Transverse colon (tissue), 4 donors: ENCODE measurements around the gene IMMT.
"Not testable (repeated sequence)": the region's sequence is repeated elsewhere in the genome, so short reads cannot be mapped to it uniquely, and the experiment has no call there.

Source experiments
- EP300 ChIP-seq: sonication (generic); formaldehyde crosslinking; IDR thresholded peaks from one replicate; pipeline ENCODE4 v1.6.1; 2017; ENCODE audit warnings: antibody characterized with exemption, low read depth
- POLR2A ChIP-seq: fragments of 450-650 bp; IDR thresholded peaks from one replicate; pipeline ENCODE4 v1.6.1; 2016; ENCODE audit warnings: antibody characterized with exemption, mild to moderate bottlenecking, moderate library complexity
- POLR2AphosphoS5 ChIP-seq, 3 donors: sonication (generic); formaldehyde crosslinking; IDR thresholded peaks; one replicate each; pipeline ENCODE4 v1.6.1; 2016; ENCODE audit warnings: antibody characterized with exemption in 3 of 3
- TF ChIP-seq, protein P1 (sequence below), 5 experiments: fragments of 200-600 bp in 3 of 5; fragments of 450-650 bp in 2 of 5; sonication (generic) in 3 of 5; IDR thresholded peaks; 1 replicate in 2 of 5; 2 replicates in 3 of 5; pipeline ENCODE4 v1.5.1; 2016 to 2017; ENCODE audit warnings: antibody characterized with exemption in 5 of 5, inconsistent platforms in 3 of 5, mild to moderate bottlenecking in 2 of 5, moderate library complexity in 1 of 5

DNA sequence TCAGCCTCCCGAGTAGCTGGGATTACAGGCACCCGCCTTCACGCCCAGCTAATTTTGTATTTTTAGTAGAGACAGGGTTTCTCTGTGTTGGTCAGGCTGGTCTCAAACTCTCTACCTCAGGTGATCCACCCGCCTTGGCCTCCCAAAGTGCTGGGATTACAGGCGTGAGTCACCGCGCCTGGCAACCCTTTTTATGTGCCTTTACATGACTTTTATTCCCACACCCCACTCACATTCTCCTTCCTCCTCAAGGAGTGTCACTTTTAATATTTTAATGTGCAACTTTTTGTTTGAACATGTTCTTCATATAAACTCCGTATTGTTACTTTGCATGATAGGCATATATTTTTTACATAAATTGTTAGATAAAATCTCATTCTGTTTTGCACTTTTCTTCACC, 33.3 kb upstream of the IMMT start:
- TF ChIP-seq, protein P1, sequence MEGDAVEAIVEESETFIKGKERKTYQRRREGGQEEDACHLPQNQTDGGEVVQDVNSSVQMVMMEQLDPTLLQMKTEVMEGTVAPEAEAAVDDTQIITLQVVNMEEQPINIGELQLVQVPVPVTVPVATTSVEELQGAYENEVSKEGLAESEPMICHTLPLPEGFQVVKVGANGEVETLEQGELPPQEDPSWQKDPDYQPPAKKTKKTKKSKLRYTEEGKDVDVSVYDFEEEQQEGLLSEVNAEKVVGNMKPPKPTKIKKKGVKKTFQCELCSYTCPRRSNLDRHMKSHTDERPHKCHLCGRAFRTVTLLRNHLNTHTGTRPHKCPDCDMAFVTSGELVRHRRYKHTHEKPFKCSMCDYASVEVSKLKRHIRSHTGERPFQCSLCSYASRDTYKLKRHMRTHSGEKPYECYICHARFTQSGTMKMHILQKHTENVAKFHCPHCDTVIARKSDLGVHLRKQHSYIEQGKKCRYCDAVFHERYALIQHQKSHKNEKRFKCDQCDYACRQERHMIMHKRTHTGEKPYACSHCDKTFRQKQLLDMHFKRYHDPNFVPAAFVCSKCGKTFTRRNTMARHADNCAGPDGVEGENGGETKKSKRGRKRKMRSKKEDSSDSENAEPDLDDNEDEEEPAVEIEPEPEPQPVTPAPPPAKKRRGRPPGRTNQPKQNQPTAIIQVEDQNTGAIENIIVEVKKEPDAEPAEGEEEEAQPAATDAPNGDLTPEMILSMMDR (IDR thresholded peaks at IDR 0.05) = not testable (repeated sequence)
- TF ChIP-seq EP300; POLR2AphosphoS5 (IDR thresholded peaks at IDR 0.05); POLR2A: not testable (repeated sequence)
